Measurements from ENCODE around the gene ATXN7L2. TPM values are rescaled to one million over a fixed set of nuclear protein-coding genes. Genes with fewer than 3 reads are reported as not detected.

Gene ATXN7L2
- total RNA-seq, 1 donor from 2014 or later = 6.4 TPM

- no peak within 1 kb of the TSS for H3K27ac Mint-ChIP-seq (ENCODE audit: unreplicated experiment)
- no peak for TF ChIP-seq CTCF (IDR thresholded peaks at IDR 0.05)
- no peaks in the 10 kb centered on the region for H3K36me3 Mint-ChIP-seq (ENCODE audit: unreplicated experiment)
- H3K4me3 Mint-ChIP-seq (ENCODE audit: unreplicated experiment) = no peak within 1 kb of the TSS
- DNase-seq (ENCODE audit: extremely low spot score, unreplicated experiment) = no peak
- peaks cover 31% of the 10 kb centered on the region for H3K27me3 Mint-ChIP-seq (ENCODE audit: unreplicated experiment)
- no peaks in the 10 kb centered on the region for H3K9me3 Mint-ChIP-seq (ENCODE audit: unreplicated experiment)
- H3K4me1 Mint-ChIP-seq (ENCODE audit: unreplicated experiment) = no peaks in the 10 kb centered on the region
These were observed 56.0 kb downstream of the ATXN7L2 start, which contains the start of gene GPR61 for GRCh38 chr1:109539676-109540075. GPR61 (plus strand) TSS chr1:109539872; CDS start chr1:109543023, 3,151 bp downstream.

GRCh38 chr1:109541102-109541501 is 57.4 kb downstream of the ATXN7L2 start:
- Mint-ChIP-seq H3K4me3 (ENCODE audit: unreplicated experiment) (no peak overlapping the region), H3K27ac (ENCODE audit: unreplicated experiment) (no peak overlapping the region), H3K4me1 (ENCODE audit: unreplicated experiment) (no peaks in the 10 kb centered on the region), H3K36me3 (ENCODE audit: unreplicated experiment) (no peaks in the 10 kb centered on the region), H3K9me3 (ENCODE audit: unreplicated experiment) (no peaks in the 10 kb centered on the region), H3K27me3 (ENCODE audit: unreplicated experiment) (peaks cover 31% of the 10 kb centered on the region)
- no peak for DNase-seq (ENCODE audit: extremely low spot score, unreplicated experiment)
- no peak for TF ChIP-seq CTCF (IDR thresholded peaks at IDR 0.05)

Other genes with a start within 250 kb of the ATXN7L2 start
- 10.3 and 10.5 TPM in 2 replicates for gene CELSR2, start 234.4 kb upstream of the ATXN7L2 start, total RNA-seq
- gene PSRC1, start 200.8 kb upstream of the ATXN7L2 start, total RNA-seq = 7.7 and 9.3 TPM in 2 replicates
- gene MYBPHL, start 176.9 kb upstream of the ATXN7L2 start, total RNA-seq = not detected in 2 replicates
- 71.4 and 78.5 TPM in 2 replicates for gene SORT1, start 86.0 kb upstream of the ATXN7L2 start, total RNA-seq
- gene PSMA5, start 57.5 kb upstream of the ATXN7L2 start, total RNA-seq = 101 and 108 TPM in 2 replicates
- 0.59 and 1.1 TPM in 2 replicates for gene SYPL2, start 17.4 kb upstream of the ATXN7L2 start, total RNA-seq
- gene CYB561D1, start 10.2 kb downstream of the ATXN7L2 start, total RNA-seq = 10.2 and 10.6 TPM in 2 replicates
- 5.2 and 5.4 TPM in 2 replicates for gene AMIGO1, start 25.8 kb downstream of the ATXN7L2 start, total RNA-seq
- not detected in 2 replicates for gene GPR61, start 56.0 kb downstream of the ATXN7L2 start, total RNA-seq
- gene GNAI3, start 64.7 kb downstream of the ATXN7L2 start, total RNA-seq = 7.6 and 8.5 TPM in 2 replicates
- gene GNAT2, start 135.7 kb downstream of the ATXN7L2 start, total RNA-seq = not detected in 2 replicates
- gene AMPD2, start 135.9 kb downstream of the ATXN7L2 start, total RNA-seq = 59.4 and 64.0 TPM in 2 replicates
- 24.3 and 25.1 TPM in 2 replicates for gene GSTM4, start 172.2 kb downstream of the ATXN7L2 start, total RNA-seq
- gene GSTM2, start 184.2 kb downstream of the ATXN7L2 start, total RNA-seq = 38.6 and 39.0 TPM in 2 replicates
- 6.4 and 7.8 TPM in 2 replicates for gene GSTM1, start 203.9 kb downstream of the ATXN7L2 start, total RNA-seq
- not detected in 2 replicates for gene GSTM5, start 228.3 kb downstream of the ATXN7L2 start, total RNA-seq

Measured in osteocyte (in vitro differentiated cells).